Measurements from ENCODE around the gene RAB18. TPM values are rescaled to one million over a fixed set of nuclear protein-coding genes. Genes with fewer than 3 reads are reported as not detected.

Gene RAB18
- total and polyA plus RNA-seq, 2 of the 8 experiments (the other 6 are each of a cell fraction or from before 2014, with no cell fraction given): 14.7 to 69.7 TPM

DNA sequence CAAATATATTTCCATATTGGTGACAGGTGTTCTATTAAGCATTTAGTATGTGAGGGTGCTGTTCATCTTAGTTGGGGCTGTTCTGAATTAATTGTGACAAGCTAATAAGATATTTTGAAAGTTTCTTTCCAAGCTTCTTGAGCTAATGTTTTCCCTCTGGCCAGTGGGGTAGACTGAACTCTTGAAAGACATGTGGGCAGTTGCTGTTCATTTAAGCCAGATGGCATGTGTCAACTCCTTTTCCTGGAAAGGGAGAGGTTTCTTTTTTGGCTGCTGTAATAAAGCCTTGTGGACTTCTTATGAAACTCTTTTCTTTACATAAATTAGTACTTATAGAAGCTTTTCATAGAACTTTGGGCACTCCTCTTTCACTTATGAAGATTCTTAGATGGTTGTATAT lies 21.7 kb downstream of the RAB18 start:
- FAIRE-seq: no peak
- TF ChIP-seq ZNF274 (IDR thresholded peaks at IDR 0.05; ENCODE audit: borderline replicate concordance, extremely low read depth, low read length): no peak
- no peak for TF ChIP-seq SUZ12 (IDR thresholded peaks at IDR 0.05; ENCODE audit: low read length)
- TF ChIP-seq, protein P1, sequence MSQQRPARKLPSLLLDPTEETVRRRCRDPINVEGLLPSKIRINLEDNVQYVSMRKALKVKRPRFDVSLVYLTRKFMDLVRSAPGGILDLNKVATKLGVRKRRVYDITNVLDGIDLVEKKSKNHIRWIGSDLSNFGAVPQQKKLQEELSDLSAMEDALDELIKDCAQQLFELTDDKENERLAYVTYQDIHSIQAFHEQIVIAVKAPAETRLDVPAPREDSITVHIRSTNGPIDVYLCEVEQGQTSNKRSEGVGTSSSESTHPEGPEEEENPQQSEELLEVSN (IDR thresholded peaks at IDR 0.05): no peak
- TF ChIP-seq POLR2A (IDR thresholded peaks at IDR 0.05; ENCODE audit: control extremely low read depth in 1 of 2, low read depth in 2 of 2, low read length in 2 of 2): no peak
- TF ChIP-seq TEAD4 (IDR thresholded peaks at IDR 0.05; ENCODE audit: low read depth, low read length): no peak
- TF ChIP-seq, protein P2, sequence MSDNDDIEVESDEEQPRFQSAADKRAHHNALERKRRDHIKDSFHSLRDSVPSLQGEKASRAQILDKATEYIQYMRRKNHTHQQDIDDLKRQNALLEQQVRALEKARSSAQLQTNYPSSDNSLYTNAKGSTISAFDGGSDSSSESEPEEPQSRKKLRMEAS (IDR thresholded peaks at IDR 0.05): no peak
- no peak for TF ChIP-seq RAD21 (IDR thresholded peaks at IDR 0.05 in 1 of 2, conservative IDR thresholded peaks at IDR 0.05 in 1 of 2; ENCODE audit: low read depth in 2 of 2, low read length in 2 of 2)
- TF ChIP-seq EGR1 (IDR thresholded peaks at IDR 0.05; ENCODE audit: borderline replicate concordance, low read depth, low read length): no peak
- no peak for TF ChIP-seq RBBP5 (IDR thresholded peaks at IDR 0.05; ENCODE audit: borderline replicate concordance, low read depth, low read length)

More for the DNA sequence above, 21.7 kb downstream of the RAB18 start:
- Histone ChIP-seq H2BK120ac (replicated peaks; ENCODE audit: low read depth, low read length) (no peak overlapping the region), H3K36me3 (ENCODE audit: control insufficient read depth in 2 of 4, insufficient read depth in 4 of 4, low read length in 3 of 4) (no peaks in the 10 kb centered on the region), H3K4me2 (ENCODE audit: insufficient read depth in 1 of 2, low read depth in 2 of 2, low read length in 2 of 2) (no peak overlapping the region), H2BK5ac (ENCODE audit: low read depth, low read length) (no peak overlapping the region), H2BK20ac (ENCODE audit: low read length) (no peak overlapping the region), H2BK12ac (ENCODE audit: low read depth, low read length) (no peak overlapping the region), H3K27ac (ENCODE audit: low read depth, low read length) (no peak overlapping the region), H3K9me3 (ENCODE audit: insufficient read depth in 2 of 2, low read depth in 1 of 2, low read length in 1 of 2) (no peaks in the 10 kb centered on the region), H3K27me3 (replicated peaks in 1 of 4; ENCODE audit: control insufficient read depth in 3 of 4, extremely low read depth in 1 of 4, insufficient read depth in 3 of 4, low read length in 3 of 4) (no peaks in the 10 kb centered on the region), H3K4me3 (ENCODE audit: extremely low read depth in 1 of 4, insufficient read depth in 2 of 4, low read depth in 3 of 4, low read length in 4 of 4) (no peak overlapping the region), H3K56ac (replicated peaks; ENCODE audit: insufficient read length, low read depth, low read length) (no peak overlapping the region), H3K9ac (replicated peaks in 1 of 4; ENCODE audit: extremely low read depth in 1 of 4, low read depth in 3 of 4, low read length in 3 of 4) (no peak overlapping the region), H4K8ac (ENCODE audit: extremely low read depth, insufficient read depth, low read length) (no peak overlapping the region), H3K23me2 (ENCODE audit: low read depth, low read length) (no peaks in the 10 kb centered on the region), H3K79me2 (ENCODE audit: control insufficient read depth in 1 of 2, insufficient read depth in 2 of 2, low read length in 2 of 2) (peaks cover 0 to 29% of the 10 kb centered on the region in 2 experiments; a peak in 2 of 4 replicates), H4K5ac (ENCODE audit: insufficient read length, low read depth, low read length) (no peak overlapping the region), H3K4me1 (replicated peaks in 1 of 4; ENCODE audit: control insufficient read depth in 3 of 4, insufficient read depth in 4 of 4, low read length in 3 of 4) (peaks cover 0 to 3% (median 0%) of the 10 kb centered on the region in 4 experiments; a peak in 1 of 7 replicates), H4K91ac (replicated peaks; ENCODE audit: insufficient read length, low read length) (no peak overlapping the region), H2AFZ (ENCODE audit: low read length) (no peak overlapping the region), H3K18ac (ENCODE audit: extremely low read depth, low read length) (no peak overlapping the region), H3K14ac (ENCODE audit: insufficient read length) (no peak overlapping the region), H2AK5ac (ENCODE audit: low read depth, low read length) (no peak overlapping the region), H3K79me1 (ENCODE audit: low read depth, low read length) (no peaks in the 10 kb centered on the region), H3K23ac (ENCODE audit: insufficient read length) (no peak overlapping the region), H2BK15ac (ENCODE audit: low read length) (no peak overlapping the region), H4K20me1 (replicated peaks in 1 of 2; ENCODE audit: control insufficient read depth in 1 of 2, insufficient read depth in 2 of 2, low read length in 2 of 2) (no peaks in the 10 kb centered on the region), H3K4ac (replicated peaks; ENCODE audit: insufficient read length, low read depth, low read length) (no peak overlapping the region)
- ChIA-PET CTCF (ENCODE audit: partially characterized antibody) (no interaction called here), POLR2A (ENCODE audit: partially characterized antibody) (interaction anchor here (1.4 kb wide), 1 partner anchor 9 kb away, joined by 4 read pairs; no protein-coding TSS in a partner anchor)
- DNase-seq (ENCODE audit: low read depth in 1 of 2, low spot score in 2 of 2): no peak
